Thymus (tissue), 14 donors: ENCODE data around the gene COL10A1. TPM values are rescaled to one million over a fixed set of nuclear protein-coding genes. Genes with fewer than 3 reads are reported as not detected.

Experiments
- DNase-seq, 9 donors: peaks; one replicate each; pipeline ENCODE4 v3.0.0-alpha.2; 2013; ENCODE audit warnings: low spot score in 9 of 9, low read depth in 6 of 9, missing footprints in 1 of 9
- H3K27ac ChIP-seq, 2 donors: one replicate each; pipeline ENCODE4 v1.5.1; 2013; ENCODE audit warnings: control low read depth in 1 of 2, low read depth in 1 of 2, low read length in 1 of 2, mild to moderate bottlenecking in 1 of 2, moderate library complexity in 1 of 2
- H3K27me3 ChIP-seq, 2 donors: one replicate each; pipeline ENCODE4 v1.5.1; 2013; ENCODE audit warnings: low read length in 1 of 2; ENCODE audit not compliant: control insufficient read depth in 2 of 2, insufficient read depth in 1 of 2
- H3K36me3 ChIP-seq, 2 donors: one replicate each; pipeline ENCODE4 v1.5.1; 2013; ENCODE audit warnings: low read length in 1 of 2, mild to moderate bottlenecking in 1 of 2, moderate library complexity in 1 of 2; ENCODE audit not compliant: control insufficient read depth in 2 of 2, insufficient read depth in 2 of 2
- H3K4me1 ChIP-seq, 2 donors: one replicate each; pipeline ENCODE4 v1.5.1; 2013; ENCODE audit warnings: low read length in 2 of 2; ENCODE audit not compliant: control insufficient read depth in 2 of 2, insufficient read depth in 2 of 2
- H3K4me3 ChIP-seq, 2 donors: one replicate each; pipeline ENCODE4 v1.5.1; 2013; ENCODE audit warnings: low read length in 2 of 2, control low read depth in 1 of 2, mild to moderate bottlenecking in 1 of 2
- H3K9me3 ChIP-seq, 2 donors: one replicate each; pipeline ENCODE4 v1.5.1; 2013; ENCODE audit warnings: low read length in 1 of 2, mild to moderate bottlenecking in 1 of 2; ENCODE audit not compliant: control insufficient read depth in 2 of 2, insufficient read depth in 1 of 2
- WGBS: extraction: QIAGEN DNeasy Blood & Tissue Kit; methylation state at CpG from one replicate; pipeline ENCODE4 v1.1.7; 2013; 5-methylcytosine and 5-hydroxymethylcytosine counted together
- long read RNA-seq, 10 donors: transcript quantifications; one replicate each; lab custom pipeline, GENCODE V29; 2026
- polyA plus RNA-seq: library from polyadenylated mRNA; stranded (reverse); fragments of 200-250 nt; gene quantifications from one replicate; pipeline ENCODE4 v1.2.3, GENCODE V29; 2013
- total RNA-seq: library from RNA; stranded (reverse); fragments of 120-200 nt; gene quantifications from one replicate; pipeline ENCODE4 v1.2.4, GENCODE V29; 2013
- donor health status: healthy.

Gene COL10A1
- 0.24 TPM for total RNA-seq
- 0.21 TPM for polyA plus RNA-seq
- long read RNA-seq, donor 1: 0 reads
- long read RNA-seq, donor 2: 0 reads
- long read RNA-seq, donor 3, partial matches to known transcripts: 24 of 34 reads
- long read RNA-seq, donor 3, other reads (novel, unspliced or antisense): 10 of 34 reads
- long read RNA-seq, donor 4: 0 reads
- long read RNA-seq, donor 5: 0 reads
- long read RNA-seq, donor 6: 0 reads
- long read RNA-seq, donor 7: 0 reads
- long read RNA-seq, donor 8: 0 reads
- long read RNA-seq, donor 9: 0 reads
- long read RNA-seq, donor 10: 0 reads

GRCh38 chr6:116126032-116126431, at the start of gene COL10A1:
TSS of gene COL10A1 (minus strand) at chr6:116126132. CDS start at chr6:116125492, 640 bp downstream.
- no peaks in the 10 kb centered on the region for H3K4me1 ChIP-seq
- WGBS: 97% methylated on average over 6 of the region's 6 CpGs
- H3K27me3 ChIP-seq: no peaks in the 10 kb centered on the region
- no peak for DNase-seq
- no peak within 1 kb of the TSS for H3K4me3 ChIP-seq
- no peaks in the 10 kb centered on the region for H3K9me3 ChIP-seq
- peaks cover 0 to 3% of the 10 kb centered on the region in 2 donors for H3K36me3 ChIP-seq
- H3K27ac ChIP-seq: no peak within 1 kb of the TSS

GRCh38 chr6:116175344-116175743, 49.4 kb upstream of the COL10A1 start:
- Histone ChIP-seq H3K36me3 (no peaks in the 10 kb centered on the region), H3K27ac (no peak overlapping the region), H3K4me3 (no peak overlapping the region), H3K4me1 (no peaks in the 10 kb centered on the region), H3K9me3 (no peaks in the 10 kb centered on the region), H3K27me3 (no peaks in the 10 kb centered on the region)
- WGBS: 98% methylated on average over 2 of the region's 2 CpGs
- DNase-seq: no peak

DNA sequence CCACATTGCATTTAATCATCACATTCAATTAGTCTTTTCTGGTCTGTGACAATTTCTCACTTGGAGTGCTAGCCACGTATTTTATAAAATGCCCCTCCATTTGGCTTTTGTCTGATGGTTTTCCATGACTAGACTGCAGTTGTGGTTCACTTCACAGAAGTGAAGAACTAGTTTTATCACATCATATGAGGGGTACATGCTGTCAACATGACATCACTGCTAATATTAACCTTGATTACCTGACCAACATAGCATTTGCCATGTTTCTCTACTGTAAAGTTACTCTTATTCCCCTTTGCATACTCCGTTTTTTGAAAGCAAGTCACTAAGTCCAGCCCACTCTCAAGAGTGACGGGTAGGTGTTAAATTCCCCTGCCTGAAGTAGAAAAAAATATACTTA, 48.0 kb upstream of the COL10A1 start:
- H3K27me3 ChIP-seq: no peaks in the 10 kb centered on the region
- 66% methylated on average over 3 of the region's 3 CpGs for WGBS
- no peaks in the 10 kb centered on the region for H3K9me3 ChIP-seq
- no peaks in the 10 kb centered on the region for H3K4me1 ChIP-seq
- H3K27ac ChIP-seq: no peak overlapping the region
- no peak overlapping the region for H3K4me3 ChIP-seq
- H3K36me3 ChIP-seq: no peaks in the 10 kb centered on the region
- no peak for DNase-seq

DNA sequence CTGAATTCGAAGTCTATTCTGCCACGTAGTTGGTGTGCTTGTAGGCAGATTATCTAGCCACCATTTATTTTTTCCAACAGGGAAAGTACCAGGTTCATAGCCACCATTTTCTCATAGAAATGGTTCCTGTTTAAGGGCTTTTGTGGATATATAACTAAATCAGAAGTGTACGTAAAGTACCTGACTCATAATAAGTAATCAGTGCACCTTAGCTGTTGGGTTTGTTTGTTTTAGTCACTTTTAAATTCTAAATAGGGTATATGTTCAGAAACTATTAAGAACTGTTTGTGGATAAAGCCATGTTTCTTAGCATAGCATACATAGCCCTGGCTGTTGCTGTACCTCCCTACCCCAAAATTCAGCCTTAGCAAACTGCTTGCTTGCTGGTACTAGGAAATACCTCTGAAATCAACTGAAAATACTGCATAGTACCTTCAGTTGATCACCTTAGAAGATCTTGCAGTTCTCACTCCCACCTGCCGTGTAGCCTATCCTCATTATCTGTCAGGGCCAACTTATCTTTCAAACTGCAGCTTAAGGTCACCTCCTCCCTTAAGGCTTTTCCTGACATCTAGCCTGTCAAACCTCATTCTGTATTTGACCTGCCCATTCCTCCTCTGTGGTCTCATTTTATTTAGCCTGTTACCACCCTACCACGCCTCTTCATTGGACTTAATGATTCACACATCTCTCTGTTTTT, 44.6 kb upstream of the COL10A1 start:
- no peak for DNase-seq
- H3K27me3 ChIP-seq: no peaks in the 10 kb centered on the region
- H3K4me3 ChIP-seq: no peak overlapping the region
- no peaks in the 10 kb centered on the region for H3K4me1 ChIP-seq
- H3K36me3 ChIP-seq: no peaks in the 10 kb centered on the region
- no peaks in the 10 kb centered on the region for H3K9me3 ChIP-seq
- 99% methylated on average over 5 of the region's 5 CpGs for WGBS
- H3K27ac ChIP-seq: no peak overlapping the region

DNA sequence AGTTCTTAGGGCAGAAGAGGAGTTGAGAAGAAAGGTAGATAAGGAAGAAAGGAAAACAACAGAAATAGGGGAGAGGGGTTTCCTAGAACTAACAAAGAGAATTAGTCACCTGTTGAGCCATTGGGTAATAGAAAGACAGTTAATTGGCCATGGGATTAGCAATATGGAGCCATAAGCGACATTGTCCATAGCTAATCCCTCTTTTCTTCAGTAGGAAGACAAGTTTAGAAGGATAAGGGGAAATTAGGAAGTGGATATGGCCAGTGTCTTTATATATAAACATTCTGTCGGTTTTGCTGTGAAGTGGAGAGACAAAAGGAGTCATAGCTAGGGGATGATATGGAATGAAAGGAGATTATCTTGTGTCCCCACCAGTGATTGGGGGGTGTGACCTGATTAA, 43.9 kb upstream of the COL10A1 start:
- Histone ChIP-seq H3K4me3 (no peak overlapping the region), H3K4me1 (no peaks in the 10 kb centered on the region)

GRCh38 chr6:116168148-116168547, 42.2 kb upstream of the COL10A1 start:
- no peaks in the 10 kb centered on the region for H3K4me1 ChIP-seq
- no peak for DNase-seq
- no peaks in the 10 kb centered on the region for H3K27me3 ChIP-seq
- no peak overlapping the region for H3K4me3 ChIP-seq
- 98% methylated on average over 1 of the region's 1 CpG for WGBS
- H3K27ac ChIP-seq: no peak overlapping the region
- H3K9me3 ChIP-seq: no peaks in the 10 kb centered on the region
- no peaks in the 10 kb centered on the region for H3K36me3 ChIP-seq

More for the DNA sequence above, 43.9 kb upstream of the COL10A1 start:
- WGBS: 97% methylated on average over 2 of the region's 2 CpGs
- no peak overlapping the region for H3K27ac ChIP-seq
- H3K9me3 ChIP-seq: no peaks in the 10 kb centered on the region
- H3K36me3 ChIP-seq: no peaks in the 10 kb centered on the region
- DNase-seq: no peak
- no peaks in the 10 kb centered on the region for H3K27me3 ChIP-seq

- Histone ChIP-seq H3K27me3 (no peaks in the 10 kb centered on the region), H3K4me3 (no peak overlapping the region), H3K4me1 (no peaks in the 10 kb centered on the region), H3K27ac (no peak overlapping the region), H3K9me3 (no peaks in the 10 kb centered on the region), H3K36me3 (no peaks in the 10 kb centered on the region)
- WGBS: 97% methylated on average over 1 of the region's 1 CpG
- DNase-seq: no peak
Measured at GRCh38 chr6:116166369-116166768, 40.4 kb upstream of the COL10A1 start.

- Histone ChIP-seq H3K9me3 (no peaks in the 10 kb centered on the region), H3K27ac (no peak overlapping the region), H3K4me3 (no peak overlapping the region), H3K4me1 (no peaks in the 10 kb centered on the region), H3K27me3 (no peaks in the 10 kb centered on the region), H3K36me3 (no peaks in the 10 kb centered on the region)
- no peak for DNase-seq
- WGBS: 98% methylated on average over 1 of the region's 1 CpG
Measured at GRCh38 chr6:116165596-116165995, 39.7 kb upstream of the COL10A1 start.

DNA sequence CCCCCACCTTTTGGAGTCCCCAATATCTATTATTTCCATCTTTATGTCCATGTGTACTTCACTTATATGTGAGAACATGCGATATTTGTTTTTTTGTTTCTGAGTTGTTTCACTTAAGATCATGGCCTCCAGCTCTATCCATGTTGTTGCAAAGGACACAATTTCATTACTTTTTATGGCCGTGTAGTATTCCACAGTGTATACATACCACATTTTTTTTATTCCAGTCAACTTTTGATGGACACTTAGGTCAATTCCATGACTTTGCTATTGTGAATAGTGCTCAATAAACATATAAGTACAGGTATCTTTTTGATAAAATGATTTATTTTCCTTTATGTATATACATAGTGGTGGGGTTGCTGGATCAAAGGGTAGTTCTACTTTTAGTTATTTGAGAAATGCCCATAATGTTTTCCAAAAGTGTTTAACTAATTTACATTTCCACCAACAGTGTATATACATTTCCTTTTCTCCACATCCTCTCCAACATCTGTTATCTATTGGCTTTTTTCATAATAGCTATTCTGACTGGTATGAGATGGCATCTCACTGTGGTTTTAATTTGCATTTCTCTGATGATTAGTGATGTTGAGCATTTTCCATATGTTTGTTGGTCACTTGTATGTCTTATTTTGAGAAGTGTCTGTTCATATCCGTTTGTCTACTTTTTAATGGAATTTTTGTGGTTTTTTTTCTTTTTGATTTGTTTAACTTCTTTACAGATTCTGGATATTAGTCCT, 34.0 kb upstream of the COL10A1 start:
- Histone ChIP-seq H3K4me3 (no peak overlapping the region), H3K27me3 (no peaks in the 10 kb centered on the region), H3K4me1 (no peaks in the 10 kb centered on the region), H3K27ac (no peak overlapping the region), H3K36me3 (no peaks in the 10 kb centered on the region), H3K9me3 (no peaks in the 10 kb centered on the region)
- DNase-seq: no peak
- WGBS: 96% methylated on average over 3 of the region's 3 CpGs
